ENCODE results near the gene GRIA2.

Gene GRIA2

DNA sequence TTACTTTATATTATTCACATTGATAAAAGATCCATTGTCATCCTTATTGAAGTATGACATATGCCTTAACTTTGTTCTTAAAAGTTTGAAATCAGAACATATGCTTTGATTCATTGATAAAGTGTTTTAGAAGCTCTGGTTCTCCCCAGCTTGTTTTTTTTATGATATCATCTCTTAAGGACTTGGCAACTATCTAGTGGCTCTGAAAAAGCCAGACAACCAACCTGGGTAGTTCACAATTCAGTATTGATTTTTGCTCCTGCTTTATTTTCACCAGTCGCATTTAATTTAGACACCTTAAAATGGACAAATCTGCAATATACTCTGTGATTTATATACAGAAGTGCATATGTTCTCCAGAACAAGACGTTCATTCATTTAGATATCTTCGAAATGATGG is 70.1 kb downstream of the GRIA2 start:
- TF ChIP-seq, protein P1, sequence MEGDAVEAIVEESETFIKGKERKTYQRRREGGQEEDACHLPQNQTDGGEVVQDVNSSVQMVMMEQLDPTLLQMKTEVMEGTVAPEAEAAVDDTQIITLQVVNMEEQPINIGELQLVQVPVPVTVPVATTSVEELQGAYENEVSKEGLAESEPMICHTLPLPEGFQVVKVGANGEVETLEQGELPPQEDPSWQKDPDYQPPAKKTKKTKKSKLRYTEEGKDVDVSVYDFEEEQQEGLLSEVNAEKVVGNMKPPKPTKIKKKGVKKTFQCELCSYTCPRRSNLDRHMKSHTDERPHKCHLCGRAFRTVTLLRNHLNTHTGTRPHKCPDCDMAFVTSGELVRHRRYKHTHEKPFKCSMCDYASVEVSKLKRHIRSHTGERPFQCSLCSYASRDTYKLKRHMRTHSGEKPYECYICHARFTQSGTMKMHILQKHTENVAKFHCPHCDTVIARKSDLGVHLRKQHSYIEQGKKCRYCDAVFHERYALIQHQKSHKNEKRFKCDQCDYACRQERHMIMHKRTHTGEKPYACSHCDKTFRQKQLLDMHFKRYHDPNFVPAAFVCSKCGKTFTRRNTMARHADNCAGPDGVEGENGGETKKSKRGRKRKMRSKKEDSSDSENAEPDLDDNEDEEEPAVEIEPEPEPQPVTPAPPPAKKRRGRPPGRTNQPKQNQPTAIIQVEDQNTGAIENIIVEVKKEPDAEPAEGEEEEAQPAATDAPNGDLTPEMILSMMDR (IDR thresholded peaks at IDR 0.05; ENCODE audit: low read depth, low read length), result no peak
- no peak for DNase-seq (ENCODE audit: extremely low read depth, low read depth)

DNA sequence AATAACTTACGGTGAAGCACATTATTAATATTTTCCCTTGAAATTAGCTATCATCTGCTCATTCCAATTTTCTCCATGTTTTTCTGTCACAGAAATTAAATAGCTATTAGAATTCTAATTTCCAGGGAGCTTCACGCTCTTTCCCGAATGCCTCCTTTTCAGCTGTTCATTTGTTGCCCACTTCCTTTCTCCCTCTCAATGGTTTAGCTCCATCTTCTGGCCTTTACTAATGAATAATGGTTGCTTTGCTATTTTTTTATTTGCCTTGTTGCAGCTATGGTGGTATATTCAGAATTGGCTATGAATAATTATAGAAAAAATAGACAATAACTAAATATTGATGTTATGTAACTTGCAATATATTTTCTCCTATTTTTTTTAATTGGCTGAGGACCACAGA is 70.5 kb downstream of the GRIA2 start:
- no peak for DNase-seq (ENCODE audit: extremely low read depth, low read depth)
- TF ChIP-seq, protein P1 (IDR thresholded peaks at IDR 0.05; ENCODE audit: low read depth, low read length), result peak; percentile 26

DNA sequence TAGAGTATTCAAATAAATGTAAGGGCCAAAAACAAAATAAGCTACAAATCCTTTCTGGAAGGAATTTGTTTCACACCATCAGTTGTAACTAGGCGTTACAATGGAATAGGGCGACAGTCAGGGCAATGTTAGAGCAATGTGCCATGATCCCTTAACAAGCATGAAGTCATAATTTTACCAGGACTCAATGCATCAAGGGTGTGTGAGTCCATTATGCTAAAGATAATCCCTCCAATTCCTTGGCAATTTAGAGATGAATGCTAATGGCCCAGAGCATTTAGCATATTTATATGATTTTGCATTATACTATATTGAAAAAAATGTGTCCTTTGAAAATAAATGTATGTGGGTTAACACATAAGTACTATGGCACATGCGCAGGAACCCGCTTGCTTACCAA is 73.1 kb downstream of the GRIA2 start:
- TF ChIP-seq, protein P1 (IDR thresholded peaks at IDR 0.05; ENCODE audit: low read depth, low read length), result no peak
- DNase-seq (ENCODE audit: extremely low read depth, low read depth), result no peak

DNA sequence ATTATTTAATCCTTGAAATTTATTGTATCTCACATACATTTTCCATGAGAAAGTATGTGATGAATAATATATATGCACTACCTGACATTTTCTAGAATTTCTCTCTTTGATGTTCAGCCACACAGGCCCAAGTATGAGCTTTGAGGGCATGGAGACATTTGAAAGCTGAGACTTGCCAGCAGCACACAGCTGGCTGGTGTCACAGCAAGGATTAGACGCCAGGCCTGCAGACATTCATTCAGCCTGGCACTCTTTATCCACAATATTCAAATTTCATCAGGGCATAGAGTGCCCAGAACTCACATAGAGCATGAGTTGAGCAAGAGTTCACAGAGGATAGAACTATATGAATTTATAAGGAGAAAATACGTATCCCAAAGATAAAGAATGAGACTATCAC is 74.0 kb downstream of the GRIA2 start:
- TF ChIP-seq, protein P1 (IDR thresholded peaks at IDR 0.05; ENCODE audit: low read depth, low read length), result no peak
- DNase-seq (ENCODE audit: extremely low read depth, low read depth), result no peak

DNA sequence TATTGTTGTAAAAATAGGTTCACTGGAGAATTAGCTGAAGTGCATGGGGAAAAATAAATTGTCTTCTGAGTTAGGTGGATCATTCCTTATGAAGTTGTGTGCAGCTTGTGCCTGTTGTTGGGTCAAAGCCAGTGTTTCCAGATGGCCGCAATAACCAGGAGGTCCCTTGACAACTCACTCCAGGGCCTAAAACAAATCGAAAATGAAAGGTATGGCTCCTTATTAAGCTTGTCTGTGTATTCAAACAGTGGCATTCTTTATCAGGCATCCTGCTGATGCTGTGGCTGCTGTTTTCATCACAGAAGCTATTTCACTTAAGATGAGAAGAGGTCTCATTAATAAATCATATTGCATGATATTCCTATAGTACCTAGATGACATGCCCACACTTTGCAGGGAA is 80.2 kb downstream of the GRIA2 start:
- DNase-seq (ENCODE audit: extremely low read depth, low read depth), result no peak
- TF ChIP-seq, protein P1 (IDR thresholded peaks at IDR 0.05; ENCODE audit: low read depth, low read length), result no peak

DNA sequence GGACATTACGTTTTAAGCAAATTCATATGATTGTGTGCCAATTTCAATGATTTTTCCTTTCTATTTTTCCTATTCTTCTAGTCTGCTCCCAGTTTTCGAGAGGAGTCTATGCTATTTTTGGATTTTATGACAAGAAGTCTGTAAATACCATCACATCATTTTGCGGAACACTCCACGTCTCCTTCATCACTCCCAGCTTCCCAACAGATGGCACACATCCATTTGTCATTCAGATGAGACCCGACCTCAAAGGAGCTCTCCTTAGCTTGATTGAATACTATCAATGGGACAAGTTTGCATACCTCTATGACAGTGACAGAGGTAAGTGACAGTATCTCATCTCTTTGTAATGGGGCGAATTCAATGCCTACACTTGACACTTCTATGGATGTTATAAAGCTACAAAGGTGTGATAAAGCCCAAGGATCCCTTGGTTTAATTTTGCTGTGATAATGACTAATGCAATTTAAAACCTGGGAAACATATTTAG is 83.0 kb downstream of the GRIA2 start:
- no peak for DNase-seq (ENCODE audit: extremely low read depth, low read depth)
- TF ChIP-seq, protein P1 (IDR thresholded peaks at IDR 0.05; ENCODE audit: low read depth, low read length), result no peak

DNA sequence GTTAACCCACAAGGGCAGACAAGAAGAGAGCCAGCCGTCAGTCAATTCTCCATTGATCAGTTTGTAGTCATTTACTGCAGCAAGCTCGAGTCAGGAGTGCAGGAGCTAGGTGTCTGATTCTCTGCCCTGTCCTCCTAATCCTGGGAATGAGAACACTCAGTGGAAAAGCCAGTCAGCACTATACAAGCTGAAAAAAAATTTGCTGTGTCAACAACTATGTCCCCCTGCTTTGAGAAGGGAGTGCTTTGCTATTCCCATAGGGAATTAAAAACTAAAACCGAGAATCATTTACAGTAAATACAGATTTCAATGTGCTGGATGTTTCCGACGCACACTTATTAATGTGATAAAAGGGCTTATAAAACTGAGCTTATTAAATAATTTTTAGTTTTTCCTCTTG is 84.2 kb downstream of the GRIA2 start:
- no peak for DNase-seq (ENCODE audit: extremely low read depth, low read depth)
- TF ChIP-seq, protein P1 (IDR thresholded peaks at IDR 0.05; ENCODE audit: low read depth, low read length), result no peak

Measured in AG09319 (cell line).